Gastroesophageal sphincter (tissue), 3 donors: ENCODE measurements around the gene CEBPE.

Experiments
- CTCF ChIP-seq, 4 experiments: fragments of 200-600 bp in 2 of 4; fragments of 450-650 bp in 2 of 4; sonication (generic) in 1 of 4; IDR thresholded peaks; one replicate each; pipeline ENCODE4 v1.5.1; 2017 to 2019; ENCODE audit warnings: antibody characterized with exemption in 4 of 4, mild to moderate bottlenecking in 2 of 4, moderate library complexity in 2 of 4
- POLR2A ChIP-seq, 2 donors: fragments of 450-650 bp; IDR thresholded peaks; one replicate each; pipeline ENCODE4 v1.6.1; 2017; ENCODE audit warnings: antibody characterized with exemption in 2 of 2, mild to moderate bottlenecking in 2 of 2, moderate library complexity in 1 of 2

- TF ChIP-seq CTCF (IDR thresholded peaks at IDR 0.05) (no peak), POLR2A (IDR thresholded peaks at IDR 0.05) (no peak)
Measured at GRCh38 chr14:23167116-23167847, 48.2 kb upstream of the CEBPE start.
